ENCODE measurements around the gene RERE.

Gene RERE

DNA sequence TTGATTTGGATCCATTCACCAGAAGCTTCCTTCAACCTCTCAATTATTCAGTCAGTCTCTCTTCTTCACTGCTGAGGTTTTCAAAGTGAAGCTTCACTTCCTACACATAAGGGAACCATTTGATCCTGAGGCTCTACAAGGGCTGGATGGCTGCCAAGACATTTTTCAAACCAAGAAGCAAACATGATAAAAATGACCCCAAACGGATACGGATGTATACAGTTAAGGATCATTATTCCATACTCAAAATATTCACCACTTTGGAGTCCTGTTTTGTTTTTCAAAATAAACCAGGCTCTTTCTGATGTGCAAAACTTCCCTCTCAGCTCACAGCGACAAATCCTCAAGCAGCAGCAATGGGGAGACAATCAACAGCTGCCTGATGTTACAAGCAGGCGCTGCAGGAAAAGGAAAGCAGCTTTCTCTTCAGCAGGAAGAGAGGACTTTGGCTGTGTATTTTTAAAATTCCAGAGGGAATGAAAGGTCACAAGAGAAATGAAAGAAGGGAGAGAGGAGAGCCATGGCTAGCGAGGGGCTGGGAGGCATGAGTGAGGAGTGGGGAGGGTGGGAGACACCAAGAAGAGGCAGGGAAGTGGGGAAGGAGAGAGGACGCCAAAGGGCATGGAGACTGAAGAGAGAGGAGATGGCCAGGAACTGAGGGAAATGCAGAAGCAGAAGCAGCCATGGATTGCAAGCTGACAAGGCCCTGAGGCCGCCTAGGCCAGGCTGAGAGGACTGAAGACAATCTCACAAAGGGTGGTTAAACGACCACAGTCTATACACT, 354.1 kb downstream of the RERE start:
- no peaks in the 10 kb centered on the region for H3K36me3 ChIP-seq (ENCODE audit: control insufficient read depth in 2 of 2, insufficient read depth in 2 of 2, low read length in 2 of 2)
- H3K9me3 ChIP-seq (ENCODE audit: control insufficient read depth in 2 of 2, low read length in 2 of 2), result no peaks in the 10 kb centered on the region
- H3K4me3 ChIP-seq (ENCODE audit: low read length in 2 of 2), result peak overlapping the region; percentile 33 to 56
- H3K9ac ChIP-seq (ENCODE audit: low read length in 2 of 2), result peak overlapping the region; percentile 41 to 55
- H3K27ac ChIP-seq (ENCODE audit: low read length), result peak overlapping the region; percentile 87
- no peaks in the 10 kb centered on the region for H3K27me3 ChIP-seq (ENCODE audit: control insufficient read depth in 1 of 2, insufficient read depth in 2 of 2, low read length in 2 of 2)
- H3K4me1 ChIP-seq (ENCODE audit: control insufficient read depth, insufficient read depth, low read length), result peaks cover 41% of the 10 kb centered on the region

DNA sequence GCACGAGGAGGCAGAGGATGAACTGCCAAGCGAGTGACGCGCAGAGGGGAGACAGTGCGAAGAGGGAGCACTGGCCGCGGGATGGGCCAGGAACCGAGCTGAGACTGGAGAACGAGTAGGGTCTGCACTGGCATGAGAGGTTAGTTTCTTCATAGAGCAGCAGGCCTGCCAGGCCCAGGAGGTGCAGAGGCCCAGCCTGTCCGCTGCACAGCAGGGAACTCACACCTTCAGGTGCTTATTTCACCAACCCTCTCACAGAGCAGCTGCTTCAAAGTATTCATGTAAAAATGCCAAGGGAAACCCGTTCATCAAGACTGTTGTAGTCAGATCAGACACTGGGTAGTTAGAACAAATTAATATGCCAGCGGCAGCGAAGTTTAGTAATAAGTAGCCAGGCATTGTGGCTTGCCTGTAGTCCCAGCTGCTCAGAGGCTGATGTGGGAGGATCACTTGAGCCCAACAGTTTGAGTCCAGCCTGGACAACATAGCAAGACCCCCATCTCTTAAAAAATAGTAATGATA, 355.0 kb downstream of the RERE start:
- Histone ChIP-seq H3K9ac (ENCODE audit: low read length in 2 of 2) (no peak overlapping the region), H3K36me3 (ENCODE audit: control insufficient read depth in 2 of 2, insufficient read depth in 2 of 2, low read length in 2 of 2) (no peaks in the 10 kb centered on the region), H3K4me3 (ENCODE audit: low read length in 2 of 2) (no peak overlapping the region), H3K27me3 (ENCODE audit: control insufficient read depth in 1 of 2, insufficient read depth in 2 of 2, low read length in 2 of 2) (no peaks in the 10 kb centered on the region), H3K4me1 (ENCODE audit: control insufficient read depth, insufficient read depth, low read length) (peaks cover 41% of the 10 kb centered on the region), H3K9me3 (ENCODE audit: control insufficient read depth in 2 of 2, low read length in 2 of 2) (no peaks in the 10 kb centered on the region), H3K27ac (ENCODE audit: low read length) (peak overlapping the region; percentile 87)

- Histone ChIP-seq H3K27me3 (ENCODE audit: control insufficient read depth in 1 of 2, insufficient read depth in 2 of 2, low read length in 2 of 2) (no peaks in the 10 kb centered on the region), H3K27ac (ENCODE audit: low read length) (peak overlapping the region; percentile 4), H3K4me1 (ENCODE audit: control insufficient read depth, insufficient read depth, low read length) (peaks cover 45% of the 10 kb centered on the region), H3K9ac (ENCODE audit: low read length in 2 of 2) (no peak overlapping the region), H3K9me3 (ENCODE audit: control insufficient read depth in 2 of 2, low read length in 2 of 2) (no peaks in the 10 kb centered on the region), H3K36me3 (ENCODE audit: control insufficient read depth in 2 of 2, insufficient read depth in 2 of 2, low read length in 2 of 2) (no peaks in the 10 kb centered on the region), H3K4me3 (ENCODE audit: low read length in 2 of 2) (no peak overlapping the region)
Measured at GRCh38 chr1:8461351-8462110, 355.9 kb downstream of the RERE start.

DNA sequence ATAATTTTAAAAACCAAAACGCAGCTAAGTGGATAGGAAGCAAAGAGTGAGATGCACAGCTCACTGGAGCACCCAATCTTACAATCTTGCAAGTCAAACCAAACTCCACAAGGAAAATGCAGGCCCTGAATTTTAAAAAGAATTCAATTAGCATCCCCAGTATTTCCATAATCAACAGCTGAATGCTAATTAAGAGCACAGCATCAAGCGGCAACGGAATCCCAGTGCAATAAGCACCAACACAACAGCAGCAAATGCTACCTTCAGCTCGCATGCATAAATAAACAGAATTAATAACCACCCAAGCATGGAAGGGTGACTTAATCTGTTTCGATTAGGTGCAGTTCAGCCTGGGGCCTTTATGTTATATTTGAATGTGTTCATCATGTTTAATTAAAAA, 356.7 kb downstream of the RERE start:
- H3K36me3 ChIP-seq (ENCODE audit: control insufficient read depth in 2 of 2, insufficient read depth in 2 of 2, low read length in 2 of 2), result no peaks in the 10 kb centered on the region
- no peak overlapping the region for H3K4me3 ChIP-seq (ENCODE audit: low read length in 2 of 2)
- no peaks in the 10 kb centered on the region for H3K27me3 ChIP-seq (ENCODE audit: control insufficient read depth in 1 of 2, insufficient read depth in 2 of 2, low read length in 2 of 2)
- peaks cover 46% of the 10 kb centered on the region for H3K4me1 ChIP-seq (ENCODE audit: control insufficient read depth, insufficient read depth, low read length)
- peak overlapping the region; percentile 4 for H3K27ac ChIP-seq (ENCODE audit: low read length)
- H3K9ac ChIP-seq (ENCODE audit: low read length in 2 of 2), result no peak overlapping the region
- no peaks in the 10 kb centered on the region for H3K9me3 ChIP-seq (ENCODE audit: control insufficient read depth in 2 of 2, low read length in 2 of 2)

DNA sequence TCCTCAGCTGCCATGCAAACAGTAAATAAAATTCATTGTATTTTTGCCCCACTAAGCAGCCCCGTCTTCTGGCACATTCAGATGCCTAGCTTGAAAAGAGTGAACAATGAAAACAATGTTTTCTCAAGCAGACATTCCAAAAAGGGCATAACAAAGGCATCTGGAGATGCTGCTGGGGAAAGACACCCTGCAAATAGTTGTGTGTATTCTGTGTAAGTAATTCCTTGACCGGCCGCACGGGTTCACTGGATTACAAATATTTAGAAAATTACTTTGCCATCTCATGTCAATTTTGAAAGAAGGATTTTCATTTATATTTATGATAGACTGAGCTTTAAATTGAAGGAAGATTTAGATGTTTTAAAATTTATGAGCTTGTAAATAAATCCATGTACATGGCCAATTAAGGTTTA, 357.3 kb downstream of the RERE start:
- H3K4me3 ChIP-seq (ENCODE audit: low read length in 2 of 2), result no peak overlapping the region
- H3K36me3 ChIP-seq (ENCODE audit: control insufficient read depth in 2 of 2, insufficient read depth in 2 of 2, low read length in 2 of 2), result no peaks in the 10 kb centered on the region
- no peak overlapping the region for H3K27ac ChIP-seq (ENCODE audit: low read length)
- peaks cover 53% of the 10 kb centered on the region for H3K4me1 ChIP-seq (ENCODE audit: control insufficient read depth, insufficient read depth, low read length)
- H3K27me3 ChIP-seq (ENCODE audit: control insufficient read depth in 1 of 2, insufficient read depth in 2 of 2, low read length in 2 of 2), result no peaks in the 10 kb centered on the region
- H3K9ac ChIP-seq (ENCODE audit: low read length in 2 of 2), result no peak overlapping the region
- no peaks in the 10 kb centered on the region for H3K9me3 ChIP-seq (ENCODE audit: control insufficient read depth in 2 of 2, low read length in 2 of 2)

DNA sequence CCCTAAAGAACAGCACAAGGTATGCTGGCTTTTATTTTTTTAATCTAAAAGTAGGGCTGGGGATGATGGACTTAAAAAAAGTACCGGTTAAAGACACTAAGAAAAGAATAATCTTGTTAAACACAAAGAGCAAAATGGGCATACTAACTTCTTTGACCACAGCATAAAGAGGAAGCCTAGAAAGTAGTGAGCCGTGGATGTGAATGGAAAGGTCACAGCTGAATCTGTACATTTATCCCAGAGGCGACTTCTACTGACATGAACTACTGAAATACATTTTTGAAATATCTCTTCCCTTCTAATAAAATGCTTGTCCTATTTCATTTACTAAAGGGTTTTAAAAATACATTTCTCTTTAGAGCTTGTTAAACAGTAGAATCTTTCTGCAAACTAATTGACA, 358.8 kb downstream of the RERE start:
- Histone ChIP-seq H3K36me3 (ENCODE audit: control insufficient read depth in 2 of 2, insufficient read depth in 2 of 2, low read length in 2 of 2) (no peaks in the 10 kb centered on the region), H3K9me3 (ENCODE audit: control insufficient read depth in 2 of 2, low read length in 2 of 2) (no peaks in the 10 kb centered on the region), H3K4me1 (ENCODE audit: control insufficient read depth, insufficient read depth, low read length) (peaks cover 46% of the 10 kb centered on the region), H3K9ac (ENCODE audit: low read length in 2 of 2) (no peak overlapping the region), H3K4me3 (ENCODE audit: low read length in 2 of 2) (no peak overlapping the region), H3K27ac (ENCODE audit: low read length) (no peak overlapping the region), H3K27me3 (ENCODE audit: control insufficient read depth in 1 of 2, insufficient read depth in 2 of 2, low read length in 2 of 2) (no peaks in the 10 kb centered on the region)

GRCh38 chr1:8457760-8458381, 359.6 kb downstream of the RERE start:
- Histone ChIP-seq H3K4me1 (ENCODE audit: control insufficient read depth, insufficient read depth, low read length) (peaks cover 38% of the 10 kb centered on the region), H3K4me3 (ENCODE audit: low read length in 2 of 2) (no peak overlapping the region), H3K27me3 (ENCODE audit: control insufficient read depth in 1 of 2, insufficient read depth in 2 of 2, low read length in 2 of 2) (no peaks in the 10 kb centered on the region), H3K9me3 (ENCODE audit: control insufficient read depth in 2 of 2, low read length in 2 of 2) (no peaks in the 10 kb centered on the region), H3K9ac (ENCODE audit: low read length in 2 of 2) (no peak overlapping the region), H3K36me3 (ENCODE audit: control insufficient read depth in 2 of 2, insufficient read depth in 2 of 2, low read length in 2 of 2) (no peaks in the 10 kb centered on the region), H3K27ac (ENCODE audit: low read length) (no peak overlapping the region)

- peak overlapping the region; percentile 63 for H3K27ac ChIP-seq (ENCODE audit: low read length)
- peaks cover 32% of the 10 kb centered on the region for H3K4me1 ChIP-seq (ENCODE audit: control insufficient read depth, insufficient read depth, low read length)
- H3K36me3 ChIP-seq (ENCODE audit: control insufficient read depth in 2 of 2, insufficient read depth in 2 of 2, low read length in 2 of 2), result no peaks in the 10 kb centered on the region
- no peaks in the 10 kb centered on the region for H3K27me3 ChIP-seq (ENCODE audit: control insufficient read depth in 1 of 2, insufficient read depth in 2 of 2, low read length in 2 of 2)
- no peak overlapping the region for H3K4me3 ChIP-seq (ENCODE audit: low read length in 2 of 2)
- no peak overlapping the region for H3K9ac ChIP-seq (ENCODE audit: low read length in 2 of 2)
- H3K9me3 ChIP-seq (ENCODE audit: control insufficient read depth in 2 of 2, low read length in 2 of 2), result no peaks in the 10 kb centered on the region
Measured at GRCh38 chr1:8456991-8457390, 360.4 kb downstream of the RERE start.

GRCh38 chr1:8456308-8456912, 361.0 kb downstream of the RERE start:
- peak overlapping the region in 1 of 2 donors; percentile 51 for H3K9ac ChIP-seq (ENCODE audit: low read length in 2 of 2)
- no peaks in the 10 kb centered on the region for H3K36me3 ChIP-seq (ENCODE audit: control insufficient read depth in 2 of 2, insufficient read depth in 2 of 2, low read length in 2 of 2)
- H3K4me3 ChIP-seq (ENCODE audit: low read length in 2 of 2), result no peak overlapping the region
- no peaks in the 10 kb centered on the region for H3K27me3 ChIP-seq (ENCODE audit: control insufficient read depth in 1 of 2, insufficient read depth in 2 of 2, low read length in 2 of 2)
- no peaks in the 10 kb centered on the region for H3K9me3 ChIP-seq (ENCODE audit: control insufficient read depth in 2 of 2, low read length in 2 of 2)
- peak overlapping the region; percentile 63 for H3K27ac ChIP-seq (ENCODE audit: low read length)
- peaks cover 32% of the 10 kb centered on the region for H3K4me1 ChIP-seq (ENCODE audit: control insufficient read depth, insufficient read depth, low read length)

DNA sequence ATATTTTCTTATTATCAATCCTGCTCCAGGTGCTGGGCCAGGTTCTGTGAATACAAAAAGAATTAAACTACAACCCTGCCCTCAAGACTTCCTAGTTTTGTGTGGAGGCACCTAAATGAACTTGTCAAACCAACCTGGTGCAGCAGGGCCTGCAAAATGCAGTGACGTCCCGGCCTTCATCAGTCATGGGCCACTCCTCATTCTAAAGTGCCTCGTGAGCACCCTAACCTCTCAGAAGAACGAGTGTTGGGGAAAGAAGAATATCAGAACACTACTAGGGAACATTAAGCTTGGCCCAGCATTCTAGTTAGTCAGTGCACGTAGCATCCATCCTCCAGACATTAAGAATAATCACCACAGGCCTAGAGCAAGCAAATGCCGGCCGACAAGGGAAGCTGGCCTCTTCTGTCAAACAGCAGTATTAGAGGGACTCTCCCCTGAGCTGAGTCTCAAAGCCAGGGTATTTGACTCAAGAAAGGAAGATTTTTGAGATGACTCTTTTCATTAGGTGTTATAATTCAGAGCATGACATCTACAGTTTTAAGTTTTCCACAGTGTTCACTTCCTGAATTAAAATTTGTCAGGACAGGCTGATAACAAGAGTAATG, 361.6 kb downstream of the RERE start:
- Histone ChIP-seq H3K9ac (ENCODE audit: low read length in 2 of 2) (peak overlapping the region in 1 of 2 donors; percentile 51), H3K27me3 (ENCODE audit: control insufficient read depth in 1 of 2, insufficient read depth in 2 of 2, low read length in 2 of 2) (no peaks in the 10 kb centered on the region), H3K4me3 (ENCODE audit: low read length in 2 of 2) (no peak overlapping the region), H3K9me3 (ENCODE audit: control insufficient read depth in 2 of 2, low read length in 2 of 2) (no peaks in the 10 kb centered on the region), H3K36me3 (ENCODE audit: control insufficient read depth in 2 of 2, insufficient read depth in 2 of 2, low read length in 2 of 2) (no peaks in the 10 kb centered on the region), H3K27ac (ENCODE audit: low read length) (peak overlapping the region; percentile 63), H3K4me1 (ENCODE audit: control insufficient read depth, insufficient read depth, low read length) (peaks cover 27% of the 10 kb centered on the region)

Data from stomach smooth muscle (tissue), 2 donors.